Choroid plexus epithelial cell (primary cell): Measurements from ENCODE around the gene RNF222.
"Not testable (repeated sequence)": the region's sequence is repeated elsewhere in the genome, so short reads cannot be mapped to it uniquely, and the experiment has no call there.

Experiments
- DNase-seq: peaks from one replicate; pipeline ENCODE4 v3.0.0-alpha.2; 2010; ENCODE audit warnings: low read depth
- H3K4me3 ChIP-seq: 2 replicates; pipeline ENCODE4 v1.5.1; 2011; ENCODE audit warnings: low read depth, mild to moderate bottlenecking, control low read depth, low read length, moderate library complexity
- TF ChIP-seq, protein P1 (sequence below): conservative IDR thresholded peaks from 2 replicates; pipeline ENCODE4 v1.5.1; 2011; ENCODE audit warnings: low read depth, mild to moderate bottlenecking, control low read depth, inconsistent platforms, low read length, moderate library complexity

RNF222 gene

GRCh38 chr17:8405499-8406016 is 7.9 kb upstream of the RNF222 start:
- DNase-seq: no peak
- H3K4me3 ChIP-seq: no peak overlapping the region
- TF ChIP-seq, protein P1, sequence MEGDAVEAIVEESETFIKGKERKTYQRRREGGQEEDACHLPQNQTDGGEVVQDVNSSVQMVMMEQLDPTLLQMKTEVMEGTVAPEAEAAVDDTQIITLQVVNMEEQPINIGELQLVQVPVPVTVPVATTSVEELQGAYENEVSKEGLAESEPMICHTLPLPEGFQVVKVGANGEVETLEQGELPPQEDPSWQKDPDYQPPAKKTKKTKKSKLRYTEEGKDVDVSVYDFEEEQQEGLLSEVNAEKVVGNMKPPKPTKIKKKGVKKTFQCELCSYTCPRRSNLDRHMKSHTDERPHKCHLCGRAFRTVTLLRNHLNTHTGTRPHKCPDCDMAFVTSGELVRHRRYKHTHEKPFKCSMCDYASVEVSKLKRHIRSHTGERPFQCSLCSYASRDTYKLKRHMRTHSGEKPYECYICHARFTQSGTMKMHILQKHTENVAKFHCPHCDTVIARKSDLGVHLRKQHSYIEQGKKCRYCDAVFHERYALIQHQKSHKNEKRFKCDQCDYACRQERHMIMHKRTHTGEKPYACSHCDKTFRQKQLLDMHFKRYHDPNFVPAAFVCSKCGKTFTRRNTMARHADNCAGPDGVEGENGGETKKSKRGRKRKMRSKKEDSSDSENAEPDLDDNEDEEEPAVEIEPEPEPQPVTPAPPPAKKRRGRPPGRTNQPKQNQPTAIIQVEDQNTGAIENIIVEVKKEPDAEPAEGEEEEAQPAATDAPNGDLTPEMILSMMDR: no peak

GRCh38 chr17:8402921-8403536 is 5.4 kb upstream of the RNF222 start:
- no peak for DNase-seq

DNA sequence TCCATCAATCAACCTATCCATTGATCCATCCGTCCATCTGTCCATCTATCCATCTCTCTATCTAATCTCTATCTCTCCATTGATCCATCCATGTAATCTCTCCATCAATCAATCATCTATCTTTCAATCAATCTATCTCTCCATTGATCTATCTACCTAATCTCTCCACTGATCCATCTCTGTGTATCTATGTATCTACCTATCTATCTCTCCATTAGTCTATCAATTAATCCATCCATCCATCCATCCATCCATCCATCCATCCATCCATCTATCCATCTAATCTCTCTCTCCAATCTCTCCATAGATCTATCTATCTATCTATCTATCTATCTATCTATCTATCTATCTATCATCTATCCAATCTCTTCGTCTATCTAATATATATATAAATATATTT is 3.5 kb upstream of the RNF222 start:
- DNase-seq: no peak
- TF ChIP-seq, protein P1: no peak
- no peak overlapping the region for H3K4me3 ChIP-seq

More at GRCh38 chr17:8402921-8403536, 5.4 kb upstream of the RNF222 start:
- TF ChIP-seq, protein P1: no peak
- H3K4me3 ChIP-seq: no peak overlapping the region

DNA sequence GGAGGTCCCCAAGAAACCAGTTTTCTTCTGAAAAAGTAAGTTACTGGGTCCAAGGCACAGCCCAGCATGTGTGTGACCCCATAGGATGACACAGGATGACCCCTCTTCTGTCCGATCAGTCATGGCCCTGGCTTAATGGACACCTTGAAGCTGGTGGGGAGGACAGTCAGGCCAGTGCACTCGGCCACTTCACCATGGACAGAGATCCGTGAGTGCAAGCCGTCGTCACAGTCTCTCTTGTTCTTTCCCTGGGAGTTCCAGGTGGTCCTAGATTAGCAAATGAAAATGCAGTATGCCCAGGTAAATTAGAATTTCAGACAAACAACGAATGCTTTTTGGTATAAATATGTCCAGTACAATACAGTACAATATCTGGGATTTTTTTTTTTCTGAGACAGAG is 1.4 kb upstream of the RNF222 start:
- no peak for DNase-seq
- H3K4me3 ChIP-seq: no peak overlapping the region
- TF ChIP-seq, protein P1: no peak

GRCh38 chr17:8394497-8394896 is 3.1 kb downstream of the RNF222 start:
- H3K4me3 ChIP-seq, DNase-seq: not testable (repeated sequence)

DNA sequence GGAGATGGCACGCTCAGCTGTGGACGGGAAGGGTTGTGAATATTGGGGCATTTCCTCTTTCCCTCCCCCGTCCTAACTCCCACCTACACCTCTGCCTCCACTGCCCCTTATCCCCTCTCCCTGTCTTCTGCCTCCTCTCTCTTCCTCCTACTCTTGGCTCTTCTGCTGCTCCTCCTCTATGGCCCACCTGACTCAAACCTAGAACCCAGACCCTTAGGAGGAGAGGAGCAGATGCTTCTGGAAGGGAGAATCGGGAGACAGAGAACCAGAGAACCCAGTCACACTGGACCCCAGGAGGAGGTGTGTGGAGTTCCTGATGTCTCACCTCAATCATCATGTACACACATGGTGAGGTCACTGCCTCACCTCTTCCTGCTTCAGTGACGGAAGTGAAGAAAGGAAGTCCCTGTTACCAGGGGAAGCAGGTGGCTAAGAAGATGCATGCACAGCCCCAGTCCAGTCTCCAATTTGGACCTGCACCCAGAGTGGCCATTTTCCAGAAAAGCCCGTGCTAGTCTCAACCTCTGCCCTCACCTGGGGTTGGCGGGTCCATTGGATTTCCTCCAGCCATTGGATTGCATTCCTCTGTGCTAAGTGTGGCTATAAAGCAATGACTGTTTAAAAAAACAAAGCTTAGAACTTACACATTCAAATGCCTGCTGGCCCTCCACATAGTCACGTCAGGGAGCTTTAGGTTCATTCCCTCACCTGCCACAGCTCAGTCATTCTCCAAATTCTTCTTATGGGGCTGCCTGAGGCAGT is 4.0 kb downstream of the RNF222 start:
- H3K4me3 ChIP-seq: no peak overlapping the region
- DNase-seq: no peak
- TF ChIP-seq, protein P1: no peak

DNA sequence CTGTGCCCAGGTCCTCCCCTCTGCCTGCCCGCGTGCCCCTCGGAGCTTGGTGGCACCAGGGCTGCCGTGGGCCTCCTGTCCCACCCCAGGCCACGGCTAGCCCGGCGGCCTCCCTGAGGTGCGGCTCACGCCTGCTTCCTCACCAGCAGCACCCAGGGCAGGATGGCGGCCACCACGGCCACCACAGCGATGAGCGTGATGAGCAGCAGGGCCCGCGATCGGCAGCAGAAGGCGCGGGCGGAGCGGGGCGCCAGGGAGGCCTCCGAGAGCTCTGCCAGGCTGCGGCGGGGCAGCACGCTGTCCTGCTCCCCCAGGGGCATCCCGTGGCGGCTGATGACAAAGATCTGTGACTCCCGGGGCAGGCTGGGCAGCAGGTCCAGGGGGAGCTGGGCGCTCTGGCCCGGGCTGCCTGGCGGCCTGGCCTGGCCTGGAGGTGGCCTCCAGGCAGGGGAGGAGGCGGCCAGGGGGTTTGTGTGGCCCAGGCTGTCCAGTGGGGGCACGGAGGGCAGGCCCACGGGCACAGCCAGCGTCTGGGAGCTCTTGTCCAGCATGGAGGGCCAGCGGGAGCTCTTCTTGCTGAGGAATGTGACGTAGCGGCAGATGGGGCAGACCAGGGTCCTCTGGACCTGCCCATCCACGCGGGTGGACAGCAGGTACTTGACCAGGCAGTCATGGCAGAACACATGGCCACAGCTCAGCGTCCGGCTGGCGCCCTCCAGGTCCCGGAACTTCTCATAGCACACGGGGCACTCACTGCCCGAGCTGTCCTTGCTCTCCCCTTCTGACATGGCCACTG is 4.8 kb downstream of the RNF222 start:
- DNase-seq: no peak
- H3K4me3 ChIP-seq: no peak overlapping the region
- TF ChIP-seq, protein P1: no peak
